Breast epithelium (tissue), 4 donors: ENCODE measurements around the gene SLC44A2. TPM values are rescaled to one million over a fixed set of nuclear protein-coding genes. Genes with fewer than 3 reads are reported as not detected.
A peak's percentile ranks its signal among the peaks of the same experiment; 100 is the strongest.

Experiments
- DNase-seq, 2 donors: peaks; one replicate each; pipeline ENCODE4 v3.0.0-alpha.2; 2019; ENCODE audit warnings: low spot score in 2 of 2
- H3K27ac ChIP-seq, 2 donors: fragments of 200-600 bp; sonication (generic) in 1 of 2; one replicate each; pipeline ENCODE4 v1.5.1; 2016 to 2019; ENCODE audit warnings: mild to moderate bottlenecking in 1 of 2
- H3K27me3 ChIP-seq, 2 donors: fragments of 200-600 bp; sonication (generic) in 1 of 2; one replicate each; pipeline versions ENCODE4 v1.5.1 to v1.6.0; 2017 to 2019; ENCODE audit warnings: control low read depth in 1 of 2, mild to moderate bottlenecking in 1 of 2
- H3K36me3 ChIP-seq: fragments of 200-600 bp; one replicate; pipeline ENCODE4 v1.5.1; 2019
- H3K4me1 ChIP-seq, 2 donors: fragments of 200-600 bp; sonication (generic); one replicate each; pipeline ENCODE4 v1.5.1; 2016 to 2019; ENCODE audit warnings: control low read depth in 1 of 2
- H3K4me3 ChIP-seq, 3 donors: fragments of 200-600 bp; sonication (generic); 1 replicate in 2 of 3; 2 replicates in 1 of 3; pipeline ENCODE4 v1.5.1; 2016 to 2019; ENCODE audit warnings: mild to moderate bottlenecking in 3 of 3, moderate library complexity in 2 of 3
- H3K9me3 ChIP-seq, 2 donors: fragments of 200-600 bp; sonication (generic) in 1 of 2; one replicate each; pipeline ENCODE4 v1.5.1; 2016 to 2019; ENCODE audit warnings: control low read depth in 1 of 2
- CTCF ChIP-seq, 3 donors: fragments of 450-650 bp; IDR thresholded peaks; one replicate each; pipeline ENCODE4 v1.5.1; 2016 to 2017; ENCODE audit warnings: antibody characterized with exemption in 3 of 3, mild to moderate bottlenecking in 3 of 3, moderate library complexity in 3 of 3
- POLR2A ChIP-seq: fragments of 450-650 bp; IDR thresholded peaks from one replicate; pipeline ENCODE4 v1.6.1; 2016; ENCODE audit warnings: antibody characterized with exemption, mild to moderate bottlenecking, moderate library complexity
- POLR2AphosphoS5 ChIP-seq, 3 donors: sonication (generic); formaldehyde crosslinking; IDR thresholded peaks; one replicate each; pipeline ENCODE4 v1.6.1; 2017; ENCODE audit warnings: antibody characterized with exemption in 3 of 3
- intact Hi-C: fragments of 100-400 bp; cut with DNase I; formaldehyde crosslinking; loops from one replicate; pipeline ENCODE4 v1.15.1; 2023; ENCODE audit warnings: low total_unique reads
- total RNA-seq, 3 donors: library from RNA; depleted of rRNA; stranded (reverse); fragments of >200 nt; gene quantifications; one replicate each; pipeline ENCODE4 v1.1.0, GENCODE V29; 2016

SLC44A2 gene
- total RNA-seq, 3 donors from 2014 or later: 63.0 to 92.5 (median 67.5) TPM

GRCh38 chr19:10583036-10583776 is 42.1 kb upstream of the SLC44A2 start:
- TF ChIP-seq POLR2AphosphoS5 (IDR thresholded peaks at IDR 0.05) (no peak), POLR2A (no peak), CTCF (IDR thresholded peaks at IDR 0.05) (no peak)
- intact Hi-C loops: loop anchor here (5.0 kb wide), 1 partner anchor 69 kb away; the partner anchor contains the start of gene ILF3
- Histone ChIP-seq H3K27ac (no peak overlapping the region), H3K4me3 (no peak overlapping the region), H3K27me3 (no peaks in the 10 kb centered on the region), H3K4me1 (no peaks in the 10 kb centered on the region), H3K9me3 (no peaks in the 10 kb centered on the region), H3K36me3 (no peaks in the 10 kb centered on the region)
- no peak for DNase-seq

DNA sequence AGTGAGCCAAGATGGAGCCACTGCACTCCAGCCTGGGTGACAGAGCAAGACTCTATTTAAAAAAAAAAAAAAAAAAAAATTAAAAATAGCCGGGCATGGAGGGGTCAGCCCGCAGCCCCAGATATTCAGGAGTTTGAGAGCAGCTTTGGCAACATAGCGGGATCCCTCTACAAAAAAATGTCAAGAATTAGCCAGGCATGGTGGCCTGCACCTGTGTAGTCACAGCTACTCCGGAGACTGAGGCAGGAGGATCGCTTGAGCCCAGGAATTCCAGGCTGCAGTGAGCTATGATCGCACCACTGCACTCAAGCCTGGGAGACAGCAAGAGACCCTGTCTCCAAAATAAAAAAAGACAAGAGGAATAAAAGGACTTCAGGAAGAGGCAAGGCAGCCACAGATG is 39.0 kb upstream of the SLC44A2 start:
- Histone ChIP-seq H3K4me1 (no peaks in the 10 kb centered on the region), H3K9me3 (no peaks in the 10 kb centered on the region), H3K27me3 (no peaks in the 10 kb centered on the region), H3K27ac (peak overlapping the region in 1 of 2 donors; percentile 76), H3K36me3 (no peaks in the 10 kb centered on the region), H3K4me3 (peak overlapping the region in 2 of 3 donors; percentile 60 to 68)
- no peak for DNase-seq
- intact Hi-C loops: no loop called here
- TF ChIP-seq CTCF (IDR thresholded peaks at IDR 0.05): no peak
- TF ChIP-seq POLR2A: no peak
- no peak for TF ChIP-seq POLR2AphosphoS5 (IDR thresholded peaks at IDR 0.05)

GRCh38 chr19:10587022-10587838 is 38.1 kb upstream of the SLC44A2 start, which contains the start of gene AP1M2:
Gene AP1M2, minus strand, starts transcription at chr19:10587312. Its CDS starts 81 bp downstream, at chr19:10587231.
- TF ChIP-seq POLR2A: no peak
- TF ChIP-seq CTCF (IDR thresholded peaks at IDR 0.05): no peak
- no peak for TF ChIP-seq POLR2AphosphoS5 (IDR thresholded peaks at IDR 0.05)
- H3K4me1 ChIP-seq: no peaks in the 10 kb centered on the region
- peak within 1 kb of the TSS in 2 of 3 donors; percentile 60 to 68 for H3K4me3 ChIP-seq
- no peaks in the 10 kb centered on the region for H3K36me3 ChIP-seq
- intact Hi-C loops: no loop called here
- DNase-seq: no peak
- no peaks in the 10 kb centered on the region for H3K9me3 ChIP-seq
- H3K27me3 ChIP-seq: no peaks in the 10 kb centered on the region
- peak within 1 kb of the TSS; percentile 32 to 76 for H3K27ac ChIP-seq

GRCh38 chr19:10587839-10588150 is 37.6 kb upstream of the SLC44A2 start:
- intact Hi-C loops: no loop called here
- H3K27ac ChIP-seq: no peak overlapping the region
- DNase-seq: no peak
- no peak overlapping the region for H3K4me3 ChIP-seq
- H3K4me1 ChIP-seq: no peaks in the 10 kb centered on the region
- TF ChIP-seq POLR2AphosphoS5 (IDR thresholded peaks at IDR 0.05): no peak
- H3K27me3 ChIP-seq: no peaks in the 10 kb centered on the region
- no peaks in the 10 kb centered on the region for H3K36me3 ChIP-seq
- no peaks in the 10 kb centered on the region for H3K9me3 ChIP-seq

GRCh38 chr19:10593148-10593547 is 32.2 kb upstream of the SLC44A2 start:
- H3K4me1 ChIP-seq: peaks cover 4 to 8% of the 10 kb centered on the region in 2 donors
- H3K4me3 ChIP-seq: no peak overlapping the region
- no peak for DNase-seq
- H3K27me3 ChIP-seq: no peaks in the 10 kb centered on the region
- H3K9me3 ChIP-seq: no peaks in the 10 kb centered on the region
- H3K27ac ChIP-seq: peak overlapping the region; percentile 76 to 81
- intact Hi-C loops: no loop called here
- TF ChIP-seq CTCF (IDR thresholded peaks at IDR 0.05) (no peak), POLR2A (no peak), POLR2AphosphoS5 (IDR thresholded peaks at IDR 0.05) (no peak)
- H3K36me3 ChIP-seq: no peaks in the 10 kb centered on the region
